ENCODE data around the gene PLXDC1.

DNA sequence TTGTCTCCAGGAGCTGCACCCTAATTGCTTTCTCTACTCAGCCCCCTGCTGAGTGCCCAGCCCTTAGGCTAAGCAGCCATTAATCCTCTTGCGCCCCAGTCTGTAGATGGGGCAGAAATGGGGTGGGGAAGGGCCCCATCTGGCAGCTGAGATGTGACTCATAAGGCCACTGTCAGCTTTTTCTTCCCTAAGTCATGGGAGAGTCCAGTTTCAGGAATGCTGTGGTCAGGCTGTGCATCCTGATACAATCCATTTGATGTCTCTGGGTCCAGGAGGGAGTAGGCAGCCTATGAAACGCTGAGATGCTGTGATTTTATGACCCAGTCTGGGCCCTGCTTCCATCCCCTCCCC lies 12.3 kb downstream of the PLXDC1 start:
- TF ChIP-seq, protein P1, sequence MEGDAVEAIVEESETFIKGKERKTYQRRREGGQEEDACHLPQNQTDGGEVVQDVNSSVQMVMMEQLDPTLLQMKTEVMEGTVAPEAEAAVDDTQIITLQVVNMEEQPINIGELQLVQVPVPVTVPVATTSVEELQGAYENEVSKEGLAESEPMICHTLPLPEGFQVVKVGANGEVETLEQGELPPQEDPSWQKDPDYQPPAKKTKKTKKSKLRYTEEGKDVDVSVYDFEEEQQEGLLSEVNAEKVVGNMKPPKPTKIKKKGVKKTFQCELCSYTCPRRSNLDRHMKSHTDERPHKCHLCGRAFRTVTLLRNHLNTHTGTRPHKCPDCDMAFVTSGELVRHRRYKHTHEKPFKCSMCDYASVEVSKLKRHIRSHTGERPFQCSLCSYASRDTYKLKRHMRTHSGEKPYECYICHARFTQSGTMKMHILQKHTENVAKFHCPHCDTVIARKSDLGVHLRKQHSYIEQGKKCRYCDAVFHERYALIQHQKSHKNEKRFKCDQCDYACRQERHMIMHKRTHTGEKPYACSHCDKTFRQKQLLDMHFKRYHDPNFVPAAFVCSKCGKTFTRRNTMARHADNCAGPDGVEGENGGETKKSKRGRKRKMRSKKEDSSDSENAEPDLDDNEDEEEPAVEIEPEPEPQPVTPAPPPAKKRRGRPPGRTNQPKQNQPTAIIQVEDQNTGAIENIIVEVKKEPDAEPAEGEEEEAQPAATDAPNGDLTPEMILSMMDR (IDR thresholded peaks at IDR 0.05) = no peak
- TF ChIP-seq EP300 (IDR thresholded peaks at IDR 0.05) (no peak), POLR2AphosphoS5 (IDR thresholded peaks at IDR 0.05) (no peak)
